Transverse colon (tissue), 4 donors: ENCODE results near the gene ICAM4.
"Not testable (repeated sequence)": the region's sequence is repeated elsewhere in the genome, so short reads cannot be mapped to it uniquely, and the experiment has no call there.

ENCODE experiments used
- CTCF ChIP-seq, 5 experiments: fragments of 200-600 bp in 3 of 5; fragments of 450-650 bp in 2 of 5; sonication (generic) in 3 of 5; IDR thresholded peaks; 1 replicate in 2 of 5; 2 replicates in 3 of 5; pipeline ENCODE4 v1.5.1; 2016 to 2017; ENCODE audit warnings: antibody characterized with exemption in 5 of 5, inconsistent platforms in 3 of 5, mild to moderate bottlenecking in 2 of 5, moderate library complexity in 1 of 5
- EP300 ChIP-seq: sonication (generic); formaldehyde crosslinking; IDR thresholded peaks from one replicate; pipeline ENCODE4 v1.6.1; 2017; ENCODE audit warnings: antibody characterized with exemption, low read depth
- POLR2A ChIP-seq: fragments of 450-650 bp; IDR thresholded peaks from one replicate; pipeline ENCODE4 v1.6.1; 2016; ENCODE audit warnings: antibody characterized with exemption, mild to moderate bottlenecking, moderate library complexity
- POLR2AphosphoS5 ChIP-seq, 3 donors: sonication (generic); formaldehyde crosslinking; IDR thresholded peaks; one replicate each; pipeline ENCODE4 v1.6.1; 2016; ENCODE audit warnings: antibody characterized with exemption in 3 of 3

DNA sequence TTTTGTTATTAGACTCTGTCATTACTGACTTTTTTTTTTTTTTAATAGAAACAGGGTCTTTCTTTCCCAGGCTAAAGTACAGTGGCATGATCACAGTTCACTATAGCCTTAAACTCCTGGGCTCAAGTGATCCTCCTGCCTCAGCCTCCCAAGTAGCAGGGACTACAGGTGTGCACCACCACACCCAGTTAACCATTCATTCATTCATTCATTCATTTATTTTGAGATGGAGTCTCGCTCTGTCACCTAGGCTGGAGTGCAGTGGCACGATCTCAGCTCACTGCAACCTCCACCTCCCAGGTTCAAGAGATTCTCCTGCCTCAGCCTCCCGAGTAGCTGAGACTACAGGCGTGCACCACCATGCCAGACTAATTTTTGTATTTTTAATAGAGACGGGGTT, 4.7 kb upstream of the ICAM4 start:
- not testable (repeated sequence) for TF ChIP-seq CTCF (IDR thresholded peaks at IDR 0.05); EP300; POLR2AphosphoS5 (IDR thresholded peaks at IDR 0.05); POLR2A
